GM12878 (cell line): ENCODE measurements around the gene CLEC4G. TPM values are rescaled to one million over a fixed set of nuclear protein-coding genes. Genes with fewer than 3 reads are reported as not detected.
A peak's percentile ranks its signal among the peaks of the same experiment; 100 is the strongest.

Experiments
- ASH2L ChIP-seq: fragments of 300-600, 200-600 bp; sonication (generic); IDR thresholded peaks from 2 replicates; pipeline ENCODE4 v1.6.1; 2017; ENCODE audit warnings: low read depth, mild to moderate bottlenecking, borderline replicate concordance
- BCL11A ChIP-seq: IDR thresholded peaks from 2 replicates; pipeline ENCODE4 v1.6.1; 2011; ENCODE audit warnings: low read depth, low read length
- BCL3 ChIP-seq: IDR thresholded peaks from 2 replicates; pipeline ENCODE4 v1.6.1; 2011; ENCODE audit warnings: borderline replicate concordance, low read depth, mild to moderate bottlenecking, moderate library complexity, low read length; ENCODE audit not compliant: insufficient read depth, poor library complexity, severe bottlenecking
- DPF2 ChIP-seq: fragments of 450-650 bp; IDR thresholded peaks from 2 replicates; pipeline ENCODE4 v1.6.1; 2017; ENCODE audit warnings: mild to moderate bottlenecking
- E2F4 ChIP-seq: IDR thresholded peaks from 2 replicates; pipeline ENCODE4 v1.6.1; 2012; ENCODE audit warnings: low read depth, low read length, improper control_type of control experiment
- EP300 ChIP-seq, 2 experiments: fragments of 150-350 bp in 1 of 2; IDR thresholded peaks; 2 replicates each; pipeline ENCODE4 v1.6.1; 2011 to 2012; ENCODE audit warnings: low read depth in 2 of 2, low read length in 2 of 2, borderline replicate concordance in 1 of 2, improper control_type of control experiment in 1 of 2, inconsistent platforms in 1 of 2; ENCODE audit not compliant: control insufficient read depth in 1 of 2
- ETV6 ChIP-seq, 2 experiments: fragments of 450-650 bp in 1 of 2; IDR thresholded peaks in 1 of 2; conservative IDR thresholded peaks in 1 of 2; 2 replicates each; pipeline ENCODE4 v1.6.1; 2014; ENCODE audit warnings: antibody characterized with exemption in 1 of 2, borderline replicate concordance in 1 of 2, low read depth in 1 of 2, mild to moderate bottlenecking in 1 of 2, moderate library complexity in 1 of 2
- HDGF ChIP-seq: fragments of 450-650 bp; IDR thresholded peaks from 2 replicates; pipeline ENCODE4 v1.6.1; 2016; ENCODE audit warnings: antibody characterized with exemption
- JUNB ChIP-seq: IDR thresholded peaks from 2 replicates; pipeline ENCODE4 v1.6.1; 2016; ENCODE audit warnings: antibody characterized with exemption, mild to moderate bottlenecking
- MAX ChIP-seq: IDR thresholded peaks from 2 replicates; pipeline ENCODE4 v1.6.1; 2012; ENCODE audit warnings: low read depth, low read length, improper control_type of control experiment
- MTA3 ChIP-seq: IDR thresholded peaks from 2 replicates; pipeline ENCODE4 v1.6.1; 2012; ENCODE audit warnings: low read length, inconsistent platforms, borderline replicate concordance
- PAX5 ChIP-seq: IDR thresholded peaks from 2 replicates; pipeline ENCODE4 v1.6.1; 2011; ENCODE audit warnings: low read depth, low read length, borderline replicate concordance
- PML ChIP-seq: IDR thresholded peaks from 2 replicates; pipeline ENCODE4 v1.6.1; 2012; ENCODE audit warnings: low read length, inconsistent platforms
- PRDM15 ChIP-seq: fragments of 450-650 bp; formaldehyde crosslinking; IDR thresholded peaks from 2 replicates; pipeline ENCODE4 v1.4.0; 2020; ENCODE audit warnings: mild to moderate bottlenecking, moderate library complexity
- SKIL ChIP-seq: fragments of 450-650 bp; IDR thresholded peaks from 2 replicates; pipeline ENCODE4 v1.6.1; 2017; ENCODE audit warnings: mild to moderate bottlenecking, low read depth, inconsistent platforms; ENCODE audit not compliant: poor library complexity, severe bottlenecking
- SMAD1 ChIP-seq: fragments of 450-650 bp; IDR thresholded peaks from 2 replicates; pipeline ENCODE4 v1.6.1; 2018; ENCODE audit warnings: mild to moderate bottlenecking, low read depth; ENCODE audit not compliant: partially characterized antibody
- SMC3 ChIP-seq: IDR thresholded peaks from 2 replicates; pipeline ENCODE4 v1.6.1; 2011; ENCODE audit warnings: low read length, improper control_type of control experiment, borderline replicate concordance
- WRNIP1 ChIP-seq: IDR thresholded peaks from 2 replicates; pipeline ENCODE4 v1.6.1; 2011; ENCODE audit warnings: low read depth, low read length, improper control_type of control experiment, borderline replicate concordance
- ZZZ3 ChIP-seq: IDR thresholded peaks from 2 replicates; pipeline ENCODE4 v1.6.1; 2011; ENCODE audit warnings: low read depth; ENCODE audit not compliant: control insufficient read depth, insufficient read length
- polyA plus RNA-seq, 11 experiments: library from polyadenylated mRNA; depleted of rRNA in 4 of 11; unstranded in 6 of 11; stranded (reverse) in 5 of 11; fragments of >200 nt; fragmentation: Nextera tagmentation in 4 of 11; fragmentation: Illumina TruSeq in 1 of 11; extraction: Ambion mirVana in 4 of 11; extraction: Trizol in 1 of 11; gene quantifications; 1 replicate in 1 of 11; 2 replicates in 10 of 11; pipeline versions ENCODE4 v1.2.1 to v1.2.3, GENCODE V29; 2011 to 2016; ENCODE audit warnings: inconsistent platforms in 2 of 11, missing spikeins in 2 of 11, low read depth in 1 of 11
- total RNA-seq, 4 experiments: library from RNA; depleted of rRNA in 3 of 4; stranded (reverse); fragments of >200 nt in 3 of 4; fragmentation: Illumina TruSeq in 1 of 4; extraction: Trizol in 1 of 4; gene quantifications; 2 replicates each; pipeline versions ENCODE4 v1.2.1 to v1.2.3, GENCODE V29; 2013 to 2021

Gene CLEC4G
- total and polyA plus RNA-seq, 10 of the 15 experiments (the other 5 are each of a cell fraction or from before 2014, with no cell fraction given) = 0.04 TPM; not detected in 9

GRCh38 chr19:7705387-7706187 is 26.3 kb downstream of the CLEC4G start (continued):
- no peak for TF ChIP-seq ASH2L
- TF ChIP-seq JUNB = peak; percentile 58; the same call in 1 of the 2 replicates
- peak; percentile 88 for TF ChIP-seq PAX5
- peak; percentile 72 for TF ChIP-seq SMAD1
- peak; percentile 82; the same call in 1 of the 2 replicates for TF ChIP-seq MTA3
- TF ChIP-seq BCL11A = peak; percentile 95
- TF ChIP-seq ZZZ3 = no peak
- peak in 1 of 2 experiments; percentile 80; a peak in 2 of 4 replicates for TF ChIP-seq ETV6 (conservative IDR thresholded peaks at IDR 0.05 in 1 of 2, IDR thresholded peaks at IDR 0.05 in 1 of 2; ENCODE audit: borderline replicate concordance in 1 of 2, low read depth in 1 of 2)
- TF ChIP-seq DPF2 = peak; percentile 95
- TF ChIP-seq SMC3 = peak; percentile 7; the same call in 1 of the 2 replicates
- TF ChIP-seq PRDM15 (CRISPR knock-in tag) = no peak
- peak; percentile 88 to 92 for TF ChIP-seq EP300 (IDR thresholded peaks at IDR 0.05; ENCODE audit: borderline replicate concordance in 1 of 2, control insufficient read depth in 1 of 2, low read depth in 2 of 2, low read length in 2 of 2)
- 0 out of 2 replicates have a peak, but pooled peaks have one; percentile 31 for TF ChIP-seq MAX
- no peak for TF ChIP-seq WRNIP1
- TF ChIP-seq SKIL = peak; percentile 96
- no peak for TF ChIP-seq E2F4
- 0 out of 2 replicates have a peak, but pooled peaks have one; percentile 22 for TF ChIP-seq HDGF
- TF ChIP-seq BCL3 = peak; percentile 100
- peak; percentile 70; the same call in 1 of the 2 replicates for TF ChIP-seq PML
